ENCODE measurements around the gene PPP6R2. TPM values are rescaled to one million over a fixed set of nuclear protein-coding genes. Genes with fewer than 3 reads are reported as not detected.

PPP6R2 gene
- total RNA-seq, 3 donors from 2014 or later (not counting 1 experiment from before 2014, with no cell fraction given) = 76.0 to 103 (median 78.1) TPM

GRCh38 chr22:50422961-50423815 is 80.1 kb downstream of the PPP6R2 start:
- Mint-ChIP-seq H3K4me3 (no peak overlapping the region), H3K27ac (no peak overlapping the region), H3K27me3 (ENCODE audit: low read depth in 2 of 2) (no peaks in the 10 kb centered on the region), H3K9me3 (no peaks in the 10 kb centered on the region), H3K4me1 (peaks cover 0 to 3% of the 10 kb centered on the region in 2 donors), H3K36me3 (peaks cover 10% of the 10 kb centered on the region)
- no peaks in the 10 kb centered on the region for H3K9me3 ChIP-seq (ENCODE audit: control insufficient read depth, insufficient read depth, low read length)
- no peak overlapping the region for H3K4me3 ChIP-seq (ENCODE audit: low read length)
- H3K4me1 ChIP-seq (ENCODE audit: control insufficient read depth, insufficient read depth, low read length) = no peaks in the 10 kb centered on the region
- intact Hi-C loops (cut with micrococcal nuclease) = no loop called here
- no peaks in the 10 kb centered on the region for H3K27me3 ChIP-seq (ENCODE audit: control insufficient read depth, insufficient read depth, low read length)
- no peak for TF ChIP-seq CTCF (IDR thresholded peaks at IDR 0.05)
- 94% methylated on average over 21 of the region's 21 CpGs for WGBS (ENCODE audit: insufficient coverage)
- DNase-seq = no peak
- H3K27ac ChIP-seq (ENCODE audit: low read length) = no peak overlapping the region
- ATAC-seq = no peak
- peaks cover 69% of the 10 kb centered on the region for H3K36me3 ChIP-seq (ENCODE audit: control insufficient read depth, insufficient read depth, low read length)

GRCh38 chr22:50423956-50424355 is 80.8 kb downstream of the PPP6R2 start:
- peaks cover 65% of the 10 kb centered on the region for H3K36me3 ChIP-seq (ENCODE audit: control insufficient read depth, insufficient read depth, low read length)
- H3K9me3 Mint-ChIP-seq = no peaks in the 10 kb centered on the region
- no peaks in the 10 kb centered on the region for H3K9me3 ChIP-seq (ENCODE audit: control insufficient read depth, insufficient read depth, low read length)
- H3K27me3 ChIP-seq (ENCODE audit: control insufficient read depth, insufficient read depth, low read length) = no peaks in the 10 kb centered on the region
- ATAC-seq = no peak
- no peak overlapping the region for H3K27ac Mint-ChIP-seq
- intact Hi-C loops (cut with micrococcal nuclease) = no loop called here
- no peak overlapping the region for H3K27ac ChIP-seq (ENCODE audit: low read length)
- no peak overlapping the region for H3K4me3 Mint-ChIP-seq
- H3K4me1 ChIP-seq (ENCODE audit: control insufficient read depth, insufficient read depth, low read length) = no peaks in the 10 kb centered on the region
- TF ChIP-seq CTCF (IDR thresholded peaks at IDR 0.05) = no peak
- no peaks in the 10 kb centered on the region for H3K27me3 Mint-ChIP-seq (ENCODE audit: low read depth in 2 of 2)
- DNase-seq = no peak
- peaks cover 13% of the 10 kb centered on the region for H3K36me3 Mint-ChIP-seq
- no peak overlapping the region for H3K4me3 ChIP-seq (ENCODE audit: low read length)
- 96% methylated on average over 14 of the region's 14 CpGs for WGBS (ENCODE audit: insufficient coverage)
- peaks cover 0 to 3% of the 10 kb centered on the region in 2 donors for H3K4me1 Mint-ChIP-seq

DNA sequence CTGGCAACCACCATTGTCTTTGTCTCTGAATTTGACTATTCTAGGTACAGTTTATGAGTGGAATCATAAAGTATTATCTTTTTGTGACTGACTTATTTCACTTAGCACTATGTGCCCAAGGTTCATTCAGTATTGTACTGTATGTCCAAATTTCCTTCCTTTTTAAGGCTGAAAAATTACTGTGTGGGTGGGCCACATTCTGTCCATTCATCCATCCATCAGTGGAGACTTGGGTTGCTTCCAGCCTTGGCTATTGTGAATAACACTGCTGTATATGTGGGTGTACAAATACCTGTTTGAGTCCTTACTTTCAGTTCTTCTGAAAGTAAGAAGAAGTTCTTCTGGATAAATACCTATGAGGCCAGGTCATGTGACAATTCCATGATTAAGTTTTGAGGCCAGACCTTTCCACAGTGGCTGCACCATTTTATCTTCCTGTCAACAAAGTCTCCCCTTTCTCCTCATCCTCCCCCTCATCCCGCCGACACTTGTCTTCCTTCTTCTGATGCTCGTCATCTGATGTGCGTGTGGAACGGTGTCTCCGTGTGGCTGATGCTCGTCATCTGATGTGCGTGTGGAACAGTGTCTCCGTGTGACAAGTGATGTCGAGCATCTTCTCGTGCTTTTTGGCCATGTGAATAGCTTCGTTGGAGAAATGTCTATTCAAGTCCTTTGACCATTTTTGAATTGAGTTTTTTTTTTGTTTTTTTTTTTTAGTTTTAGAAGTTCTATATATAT is 82.2 kb downstream of the PPP6R2 start:
- Histone ChIP-seq H3K27me3 (ENCODE audit: control insufficient read depth, insufficient read depth, low read length) (no peaks in the 10 kb centered on the region), H3K9me3 (ENCODE audit: control insufficient read depth, insufficient read depth, low read length) (no peaks in the 10 kb centered on the region), H3K4me1 (ENCODE audit: control insufficient read depth, insufficient read depth, low read length) (no peaks in the 10 kb centered on the region), H3K36me3 (ENCODE audit: control insufficient read depth, insufficient read depth, low read length) (peaks cover 62% of the 10 kb centered on the region), H3K27ac (ENCODE audit: low read length) (no peak overlapping the region), H3K4me3 (ENCODE audit: low read length) (no peak overlapping the region)
- peak overlapping the region in 1 of 2 donors; percentile 12 for H3K27ac Mint-ChIP-seq
- intact Hi-C loops (cut with micrococcal nuclease) = no loop called here
- H3K36me3 Mint-ChIP-seq = peaks cover 13% of the 10 kb centered on the region
- no peak for DNase-seq
- no peaks in the 10 kb centered on the region for H3K9me3 Mint-ChIP-seq
- no peaks in the 10 kb centered on the region for H3K27me3 Mint-ChIP-seq (ENCODE audit: low read depth in 2 of 2)
- no peaks in the 10 kb centered on the region for H3K4me1 Mint-ChIP-seq
- no peak for TF ChIP-seq CTCF (IDR thresholded peaks at IDR 0.05)
- WGBS (ENCODE audit: insufficient coverage) = 96% methylated on average over 12 of the region's 12 CpGs
- H3K4me3 Mint-ChIP-seq = no peak overlapping the region
- no peak for ATAC-seq

All from natural killer cell (primary cell).